NCI-H524 treated with DMSO at 0.1 percent for 48 hours (cell line): ENCODE data around the gene OXGR1.
"Not testable (repeated sequence)": the region's sequence is repeated elsewhere in the genome, so short reads cannot be mapped to it uniquely, and the experiment has no call there.

ENCODE experiments used
- DNase-seq: peaks from one replicate; lab custom pipeline; 2025; lab: John Stamatoyannopoulos, UW

The OXGR1 gene

GRCh38 chr13:96994017-96994857 lies at the start of gene OXGR1:
OXGR1 (minus strand) TSS chr13:96994476; CDS start chr13:96987759, 6,717 bp downstream.
- DNase-seq = no peak

- no peak for DNase-seq
These were observed 49.0 kb upstream of the OXGR1 start for GRCh38 chr13:97043302-97043701.

- DNase-seq = peak; percentile 1
These were observed 36.6 kb upstream of the OXGR1 start for GRCh38 chr13:97030705-97031452.

GRCh38 chr13:97028441-97029299 lies 34.4 kb upstream of the OXGR1 start:
- peak; percentile 11 for DNase-seq

GRCh38 chr13:97027162-97027554 lies 32.9 kb upstream of the OXGR1 start:
- no peak for DNase-seq

GRCh38 chr13:97026531-97027161 lies 32.4 kb upstream of the OXGR1 start:
- no peak for DNase-seq

- DNase-seq = not testable (repeated sequence)
These were observed 29.5 kb upstream of the OXGR1 start for GRCh38 chr13:97023812-97024211.

- no peak for DNase-seq
These were observed 28.8 kb upstream of the OXGR1 start for GRCh38 chr13:97023117-97023516.

- no peak for DNase-seq
These were observed 27.0 kb upstream of the OXGR1 start for GRCh38 chr13:97021241-97021640.

GRCh38 chr13:97020689-97021240 lies 26.5 kb upstream of the OXGR1 start:
- DNase-seq = no peak

- DNase-seq = no peak
These were observed 25.9 kb upstream of the OXGR1 start for GRCh38 chr13:97020194-97020593.

- no peak for DNase-seq
These were observed 25.0 kb upstream of the OXGR1 start for GRCh38 chr13:97019236-97019635.

GRCh38 chr13:97018029-97018819 lies 23.9 kb upstream of the OXGR1 start:
- DNase-seq = no peak

- DNase-seq = no peak
These were observed 23.0 kb upstream of the OXGR1 start for GRCh38 chr13:97017322-97017721.

GRCh38 chr13:97015661-97016350 lies 21.5 kb upstream of the OXGR1 start:
- DNase-seq = no peak

- DNase-seq = no peak
These were observed 18.2 kb upstream of the OXGR1 start for GRCh38 chr13:97012251-97013048.

GRCh38 chr13:97011446-97012131 lies 17.3 kb upstream of the OXGR1 start:
- no peak for DNase-seq

- no peak for DNase-seq
These were observed 14.4 kb upstream of the OXGR1 start for GRCh38 chr13:97008643-97009042.
